ENCODE measurements around the gene DCST1.

DNA sequence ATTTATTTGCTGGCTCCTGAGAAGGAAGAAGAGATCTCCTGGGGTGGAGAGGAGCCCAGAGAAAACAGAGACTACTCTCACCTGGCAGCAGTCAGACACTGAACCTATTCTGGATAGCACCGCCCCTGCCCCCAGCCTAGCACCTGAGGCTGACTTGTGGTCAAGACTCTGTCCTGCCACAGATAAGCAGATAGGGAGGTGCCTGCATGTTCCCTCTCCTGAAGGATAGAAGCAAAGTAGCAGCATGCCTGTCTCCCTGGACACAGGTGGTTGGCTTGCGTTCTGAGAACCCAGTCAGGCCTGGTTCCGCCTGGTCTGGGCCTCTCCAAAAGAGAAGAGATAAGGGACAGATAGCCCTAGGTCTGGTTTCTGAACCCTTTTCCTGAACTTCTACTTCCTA lies 43.7 kb downstream of the DCST1 start:
- TF ChIP-seq, protein P1, sequence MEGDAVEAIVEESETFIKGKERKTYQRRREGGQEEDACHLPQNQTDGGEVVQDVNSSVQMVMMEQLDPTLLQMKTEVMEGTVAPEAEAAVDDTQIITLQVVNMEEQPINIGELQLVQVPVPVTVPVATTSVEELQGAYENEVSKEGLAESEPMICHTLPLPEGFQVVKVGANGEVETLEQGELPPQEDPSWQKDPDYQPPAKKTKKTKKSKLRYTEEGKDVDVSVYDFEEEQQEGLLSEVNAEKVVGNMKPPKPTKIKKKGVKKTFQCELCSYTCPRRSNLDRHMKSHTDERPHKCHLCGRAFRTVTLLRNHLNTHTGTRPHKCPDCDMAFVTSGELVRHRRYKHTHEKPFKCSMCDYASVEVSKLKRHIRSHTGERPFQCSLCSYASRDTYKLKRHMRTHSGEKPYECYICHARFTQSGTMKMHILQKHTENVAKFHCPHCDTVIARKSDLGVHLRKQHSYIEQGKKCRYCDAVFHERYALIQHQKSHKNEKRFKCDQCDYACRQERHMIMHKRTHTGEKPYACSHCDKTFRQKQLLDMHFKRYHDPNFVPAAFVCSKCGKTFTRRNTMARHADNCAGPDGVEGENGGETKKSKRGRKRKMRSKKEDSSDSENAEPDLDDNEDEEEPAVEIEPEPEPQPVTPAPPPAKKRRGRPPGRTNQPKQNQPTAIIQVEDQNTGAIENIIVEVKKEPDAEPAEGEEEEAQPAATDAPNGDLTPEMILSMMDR (IDR thresholded peaks at IDR 0.05; ENCODE audit: control extremely low read depth in 1 of 3, insufficient read depth in 1 of 3, low read depth in 1 of 3, low read length in 3 of 3): no peak
- no peak for TF ChIP-seq SP4 (IDR thresholded peaks at IDR 0.05; ENCODE audit: low read length)
